NCI-H446 (cell line): ENCODE results near the gene CCDC192.
"Not testable (repeated sequence)": the region's sequence is repeated elsewhere in the genome, so short reads cannot be mapped to it uniquely, and the experiment has no call there.

Experiments used
- DNase-seq, 2 experiments: peaks; one replicate each; lab custom pipeline; 2025; lab: John Stamatoyannopoulos, UW

The CCDC192 gene

GRCh38 chr5:127699416-127699815 lies 3.8 kb upstream of the CCDC192 start:
- DNase-seq = no peak

GRCh38 chr5:127700237-127700766 lies 2.9 kb upstream of the CCDC192 start:
- no peak for DNase-seq

GRCh38 chr5:127702434-127702833 lies 757 bp upstream of the CCDC192 start:
- DNase-seq = no peak

GRCh38 chr5:127705120-127705892 lies 2.1 kb downstream of the CCDC192 start:
- peak in 1 of 2 experiments; percentile 4 for DNase-seq

- no peak for DNase-seq
Measured at GRCh38 chr5:127706691-127707090, 3.5 kb downstream of the CCDC192 start.

GRCh38 chr5:127707209-127707608 lies 4.0 kb downstream of the CCDC192 start:
- DNase-seq = no peak

GRCh38 chr5:127713083-127713482 lies 9.9 kb downstream of the CCDC192 start:
- not testable (repeated sequence) for DNase-seq

- DNase-seq = no peak
Measured at GRCh38 chr5:127718181-127718580, 15.0 kb downstream of the CCDC192 start.

GRCh38 chr5:127723571-127723970 lies 20.4 kb downstream of the CCDC192 start:
- DNase-seq = no peak

GRCh38 chr5:127725673-127726072 lies 22.5 kb downstream of the CCDC192 start:
- no peak for DNase-seq

GRCh38 chr5:127732963-127733362 lies 29.8 kb downstream of the CCDC192 start:
- no peak for DNase-seq

GRCh38 chr5:127739348-127739747 lies 36.2 kb downstream of the CCDC192 start:
- not testable (repeated sequence) for DNase-seq

- DNase-seq = no peak
Measured at GRCh38 chr5:127739807-127740384, 36.7 kb downstream of the CCDC192 start.

GRCh38 chr5:127741412-127741811 lies 38.2 kb downstream of the CCDC192 start:
- DNase-seq = no peak

GRCh38 chr5:127744241-127744640 lies 41.0 kb downstream of the CCDC192 start:
- DNase-seq = no peak

- no peak for DNase-seq
Measured at GRCh38 chr5:127746756-127747155, 43.6 kb downstream of the CCDC192 start.

- DNase-seq = not testable (repeated sequence)
Measured at GRCh38 chr5:127752503-127753265, 49.5 kb downstream of the CCDC192 start.

GRCh38 chr5:127754259-127754658 lies 51.1 kb downstream of the CCDC192 start:
- no peak for DNase-seq

GRCh38 chr5:127754706-127755105 lies 51.5 kb downstream of the CCDC192 start:
- DNase-seq = no peak

- DNase-seq = no peak
Measured at GRCh38 chr5:127757576-127757975, 54.4 kb downstream of the CCDC192 start.

- no peak for DNase-seq
Measured at GRCh38 chr5:127758766-127759283, 55.6 kb downstream of the CCDC192 start.

GRCh38 chr5:127761869-127762268 lies 58.7 kb downstream of the CCDC192 start:
- DNase-seq = no peak
